ENCODE results near the gene C7. TPM values are rescaled to one million over a fixed set of nuclear protein-coding genes. Genes with fewer than 3 reads are reported as not detected.

The C7 gene
- total RNA-seq, 1 donor from 2014 or later, result 8.1 TPM

GRCh38 chr5:40916226-40916625, 6.9 kb downstream of the C7 start:
- no peak for DNase-seq

DNA sequence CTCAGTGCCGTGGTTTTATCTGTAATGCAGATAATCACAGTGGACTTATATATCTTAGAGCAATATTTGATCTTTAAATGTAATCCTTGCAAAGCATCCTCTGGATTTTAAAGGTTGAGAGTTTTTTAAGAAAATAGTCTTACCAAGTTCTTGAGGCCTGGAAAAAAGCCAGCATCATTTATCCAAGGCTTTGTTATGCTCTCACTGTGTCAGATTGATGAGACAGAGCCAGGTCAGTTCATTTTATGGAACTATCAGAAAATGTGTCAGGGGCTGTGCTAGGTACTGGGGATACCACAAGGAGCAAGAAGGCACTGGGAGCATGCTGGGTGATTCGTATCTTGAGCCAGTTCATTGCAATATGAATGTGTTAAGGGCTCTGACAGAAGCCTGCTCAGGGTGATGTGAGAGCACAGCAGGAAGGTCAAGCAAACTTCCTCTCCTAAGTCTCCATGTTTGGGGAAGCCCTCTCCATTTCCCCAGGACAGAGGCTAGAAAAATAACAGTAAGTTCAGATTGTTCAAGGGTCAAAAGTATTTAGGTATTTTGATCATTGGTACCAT, 19.7 kb downstream of the C7 start:
- no peak for DNase-seq

DNA sequence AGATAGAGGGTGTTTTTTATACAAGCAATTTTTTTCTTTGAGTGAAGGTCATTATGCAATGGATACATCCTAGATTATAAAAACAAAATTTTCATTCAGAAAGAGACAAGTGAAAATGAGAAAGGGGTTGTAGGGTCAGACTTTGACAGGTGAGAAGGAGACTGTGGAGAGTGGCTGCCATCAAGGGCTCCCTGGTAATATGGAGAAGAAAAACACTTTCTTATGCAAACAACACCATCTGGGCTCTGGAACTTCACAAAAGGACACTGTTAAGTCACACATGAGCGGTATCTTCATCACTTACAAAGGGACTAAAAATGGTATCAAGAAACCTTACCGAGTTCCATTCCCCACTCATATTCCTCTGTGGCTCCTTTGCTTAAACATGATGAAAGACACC, 23.5 kb downstream of the C7 start:
- no peak for DNase-seq

- no peak for DNase-seq
These were observed 27.8 kb downstream of the C7 start for GRCh38 chr5:40937075-40937474.

DNA sequence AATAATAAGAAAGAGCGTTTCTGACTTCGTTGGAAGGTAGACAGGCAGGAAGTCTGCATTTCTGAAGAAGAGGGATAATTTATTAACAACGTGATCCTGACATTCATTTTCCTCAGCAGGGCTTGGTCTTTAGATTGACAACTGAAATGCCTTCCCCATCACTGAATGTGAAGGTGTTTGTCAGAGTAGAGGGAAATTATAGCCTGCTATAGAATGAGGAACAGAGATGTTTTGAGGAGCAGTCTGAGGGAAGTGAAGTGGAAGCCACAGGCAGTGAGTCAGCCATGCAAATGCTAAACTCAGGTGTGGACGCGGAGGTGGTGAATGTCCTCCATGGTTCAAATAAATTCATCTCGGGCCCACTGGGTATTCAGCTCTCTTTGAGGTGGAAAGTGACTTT, 30.5 kb downstream of the C7 start:
- no peak for DNase-seq

GRCh38 chr5:40945111-40945510, 35.8 kb downstream of the C7 start:
- no peak for DNase-seq

- DNase-seq, result no peak
These were observed 46.0 kb downstream of the C7 start for GRCh38 chr5:40955313-40955712.

GRCh38 chr5:40957048-40957447, 47.8 kb downstream of the C7 start:
- no peak for DNase-seq

- DNase-seq, result no peak
These were observed 49.5 kb downstream of the C7 start for GRCh38 chr5:40958811-40959210.

- DNase-seq, result no peak
These were observed 50.7 kb downstream of the C7 start for GRCh38 chr5:40960037-40960436.

GRCh38 chr5:40962207-40962955, 53.1 kb downstream of the C7 start:
- DNase-seq, result no peak

GRCh38 chr5:40972434-40972833, 63.1 kb downstream of the C7 start:
- no peak for DNase-seq

GRCh38 chr5:40973364-40974004, 64.2 kb downstream of the C7 start:
- DNase-seq, result no peak

DNA sequence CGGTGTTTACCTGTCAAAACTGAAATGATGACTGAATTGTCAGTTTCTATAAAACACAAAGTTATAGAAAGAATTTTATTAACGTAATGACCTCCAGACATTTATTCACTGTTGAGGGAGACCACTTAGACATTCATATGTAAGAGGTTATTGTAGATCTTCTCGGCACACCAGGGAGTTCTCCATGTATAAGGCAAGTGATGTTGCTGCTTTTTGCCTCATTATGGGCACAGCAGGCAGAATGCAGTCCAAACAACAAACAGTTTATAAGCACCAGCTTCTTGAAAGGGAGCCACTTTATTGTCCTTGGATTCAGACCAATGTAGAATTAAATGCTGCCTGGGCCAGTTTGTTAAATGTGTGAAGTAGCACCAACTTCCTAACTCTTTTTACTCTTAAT, 66.7 kb downstream of the C7 start:
- DNase-seq, result no peak

GRCh38 chr5:40976836-40977235, 67.5 kb downstream of the C7 start:
- DNase-seq, result no peak

DNA sequence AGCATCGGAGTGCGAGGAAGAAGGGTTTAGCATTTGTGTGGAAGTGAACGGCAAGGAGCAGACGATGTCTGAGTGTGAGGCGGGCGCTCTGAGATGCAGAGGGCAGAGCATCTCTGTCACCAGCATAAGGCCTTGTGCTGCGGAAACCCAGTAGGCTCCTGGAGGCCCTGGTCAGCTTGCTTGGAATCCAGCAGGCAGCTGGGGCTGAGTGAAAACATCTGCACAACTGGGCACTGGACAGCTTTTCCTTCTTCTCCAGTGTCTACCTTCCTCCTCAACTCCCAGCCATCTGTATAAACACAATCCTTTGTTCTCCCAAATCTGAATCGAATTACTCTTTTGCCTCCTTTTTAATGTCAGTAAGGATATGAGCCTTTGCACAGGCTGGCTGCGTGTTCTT, 72.1 kb downstream of the C7 start:
- DNase-seq, result no peak

DNA sequence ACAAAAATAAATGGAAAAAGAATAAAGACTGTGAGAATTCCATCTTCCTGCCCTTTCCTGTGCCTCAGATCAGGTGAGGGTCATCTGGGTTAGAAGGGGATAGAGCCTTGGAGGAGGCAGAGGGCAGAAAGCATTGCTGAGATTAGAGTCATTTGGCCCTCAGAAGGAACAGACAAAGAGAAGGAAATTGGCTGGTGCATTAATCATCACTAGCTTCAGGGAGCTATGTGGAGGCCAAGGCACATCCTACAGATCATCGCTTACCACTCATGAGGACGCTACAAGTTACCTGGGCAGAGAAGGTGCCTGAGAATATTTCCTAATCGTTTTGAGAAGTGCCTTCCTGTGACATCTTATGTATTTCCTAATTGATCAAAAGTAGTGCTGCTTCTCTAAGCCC, 74.5 kb downstream of the C7 start:
- DNase-seq, result no peak

GRCh38 chr5:40984884-40985283, 75.6 kb downstream of the C7 start:
- no peak for DNase-seq

GRCh38 chr5:40985501-40985900, 76.2 kb downstream of the C7 start:
- no peak for DNase-seq

- DNase-seq, result no peak
These were observed 77.4 kb downstream of the C7 start for GRCh38 chr5:40986666-40987065.

DNA sequence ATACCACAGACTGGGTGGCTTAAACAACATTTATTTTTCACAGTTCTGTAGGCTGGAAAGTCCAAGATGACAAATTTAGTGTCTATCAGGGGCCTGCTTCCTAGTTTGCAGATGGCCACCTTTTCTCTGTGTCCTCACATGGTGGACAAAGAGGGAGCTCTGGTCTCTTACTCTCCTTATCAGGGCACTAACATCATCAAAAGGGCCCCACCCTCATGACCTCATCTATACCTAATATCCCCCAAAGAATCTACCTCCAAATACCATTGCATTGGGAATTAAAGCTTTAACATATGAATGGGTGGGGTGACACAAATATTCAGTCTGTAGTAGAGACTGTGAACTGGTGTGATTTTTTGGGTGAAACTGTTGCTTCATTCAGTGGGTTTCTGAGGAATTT, 78.1 kb downstream of the C7 start:
- no peak for DNase-seq

- no peak for DNase-seq
These were observed 79.6 kb downstream of the C7 start for GRCh38 chr5:40988746-40989510.

All from occipital lobe (tissue), 2 donors.